CD4-positive, alpha-beta memory T cell (primary cell): ENCODE results near the gene LRRC40. TPM values are rescaled to one million over a fixed set of nuclear protein-coding genes. Genes with fewer than 3 reads are reported as not detected.

Source experiments
- CTCF ChIA-PET: fragments of 350-600 bp; sonication (Branson Sonifier 250); formaldehyde crosslinking; loops from one replicate; lab custom pipeline; 2021; ENCODE audit warnings: inconsistent platforms; ENCODE audit not compliant: partially characterized antibody; lab: Charles Lee
- POLR2A ChIA-PET: fragments of 350-600 bp; sonication (Branson Sonifier 250); formaldehyde crosslinking; loops from one replicate; lab custom pipeline; 2021; ENCODE audit not compliant: partially characterized antibody; lab: Charles Lee
- DNase-seq, 5 donors: peaks; one replicate each; pipeline versions ENCODE4 v3.0.0 to v3.0.0-alpha.2; 2020 to 2022; ENCODE audit warnings: mixed read lengths in 1 of 5
- H3K27ac ChIP-seq: one replicate; pipeline ENCODE4 v1.7.0; 2013; ENCODE audit warnings: low read depth, low read length
- H3K27me3 ChIP-seq: 2 replicates; pipeline ENCODE4 v1.7.0; 2013; ENCODE audit warnings: mild to moderate bottlenecking, low read length, moderate library complexity; ENCODE audit not compliant: insufficient read depth
- H3K36me3 ChIP-seq: 2 replicates; pipeline ENCODE4 v1.7.0; 2013; ENCODE audit warnings: mild to moderate bottlenecking, low read length, moderate library complexity; ENCODE audit not compliant: insufficient read depth
- H3K4me1 ChIP-seq: 2 replicates; pipeline ENCODE4 v1.7.0; 2013; ENCODE audit warnings: mild to moderate bottlenecking, low read length, moderate library complexity; ENCODE audit not compliant: insufficient read depth
- H3K4me3 ChIP-seq, 2 donors: one replicate each; pipeline ENCODE4 v1.7.0; 2013; ENCODE audit warnings: low read length in 2 of 2, mild to moderate bottlenecking in 1 of 2
- H3K9me3 ChIP-seq, 2 donors: one replicate each; pipeline ENCODE4 v1.7.0; 2013; ENCODE audit warnings: low read length in 2 of 2, control low read depth in 1 of 2; ENCODE audit not compliant: control insufficient read depth in 1 of 2
- H3K27ac Mint-ChIP-seq, 7 donors: one replicate each; pipeline ENCODE4 v1.8.0; 2020 to 2021; ENCODE audit warnings: mixed read lengths in 7 of 7, mild to moderate bottlenecking in 6 of 7, inconsistent platforms in 3 of 7, moderate library complexity in 3 of 7
- H3K27me3 Mint-ChIP-seq, 2 donors: one replicate each; pipeline ENCODE4 v1.8.0; 2020 to 2021; ENCODE audit warnings: mixed read lengths in 2 of 2
- H3K36me3 Mint-ChIP-seq, 2 donors: one replicate each; pipeline ENCODE4 v1.8.0; 2020 to 2021; ENCODE audit warnings: mixed read lengths in 2 of 2, inconsistent platforms in 1 of 2, mild to moderate bottlenecking in 1 of 2
- H3K4me1 Mint-ChIP-seq, 4 donors: one replicate each; pipeline ENCODE4 v1.8.0; 2020 to 2021; ENCODE audit warnings: mixed read lengths in 4 of 4, mild to moderate bottlenecking in 1 of 4
- H3K4me3 Mint-ChIP-seq, 8 donors: one replicate each; pipeline ENCODE4 v1.8.0; 2020 to 2021; ENCODE audit warnings: mixed read lengths in 8 of 8, mild to moderate bottlenecking in 7 of 8, moderate library complexity in 6 of 8, inconsistent platforms in 3 of 8
- H3K9me3 Mint-ChIP-seq, 8 donors: one replicate each; pipeline ENCODE4 v1.8.0; 2020 to 2021; ENCODE audit warnings: mixed read lengths in 8 of 8, mild to moderate bottlenecking in 5 of 8, inconsistent platforms in 3 of 8, moderate library complexity in 1 of 8
- intact Hi-C: fragments of 100-400 bp; cut with micrococcal nuclease; formaldehyde crosslinking; loops from one replicate; pipeline ENCODE4 v1.15.1; 2023
- polyA plus RNA-seq, 2 donors: library from polyadenylated mRNA; unstranded; fragments of 300-500 nt; fragmentation: Illumina TruSeq; gene quantifications; one replicate each; pipeline ENCODE4 v1.2.3, GENCODE V29; 2021
- total RNA-seq, 2 experiments: library from RNA; stranded (reverse); gene quantifications; one replicate each; pipeline ENCODE4 v1.2.3, GENCODE V29; 2021

LRRC40 gene
- total and polyA plus RNA-seq, 4 experiments from 2014 or later: 5.4 to 11.6 (median 10.2) TPM

GRCh38 chr1:70109241-70109640 lies 96.1 kb downstream of the LRRC40 start:
- ChIA-PET POLR2A (no interaction called here), CTCF (no interaction called here)
- Histone ChIP-seq H3K4me3 (no peak overlapping the region), H3K27me3 (no peaks in the 10 kb centered on the region), H3K4me1 (no peaks in the 10 kb centered on the region), H3K36me3 (no peaks in the 10 kb centered on the region), H3K27ac (no peak overlapping the region), H3K9me3 (no peaks in the 10 kb centered on the region)
- Mint-ChIP-seq H3K27me3 (peaks cover 3 to 7% of the 10 kb centered on the region in 2 donors), H3K9me3 (no peaks in the 10 kb centered on the region), H3K36me3 (no peaks in the 10 kb centered on the region), H3K4me3 (no peak overlapping the region), H3K27ac (no peak overlapping the region), H3K4me1 (no peaks in the 10 kb centered on the region)
- DNase-seq: no peak
- intact Hi-C loops: no loop called here

GRCh38 chr1:70103770-70104169 lies 101.6 kb downstream of the LRRC40 start:
- intact Hi-C loops: no loop called here
- POLR2A ChIA-PET: no interaction called here
- Histone ChIP-seq H3K4me3 (no peak overlapping the region), H3K27me3 (no peaks in the 10 kb centered on the region), H3K36me3 (no peaks in the 10 kb centered on the region), H3K4me1 (no peaks in the 10 kb centered on the region), H3K27ac (no peak overlapping the region), H3K9me3 (no peaks in the 10 kb centered on the region)
- Mint-ChIP-seq H3K4me3 (no peak overlapping the region), H3K36me3 (no peaks in the 10 kb centered on the region), H3K27ac (no peak overlapping the region), H3K9me3 (no peaks in the 10 kb centered on the region), H3K27me3 (no peaks in the 10 kb centered on the region), H3K4me1 (no peaks in the 10 kb centered on the region)
- DNase-seq: no peak
- CTCF ChIA-PET: no interaction called here

- Mint-ChIP-seq H3K4me3 (no peak overlapping the region), H3K4me1 (no peaks in the 10 kb centered on the region), H3K9me3 (no peaks in the 10 kb centered on the region), H3K27ac (no peak overlapping the region), H3K27me3 (peaks cover 0 to 2% of the 10 kb centered on the region in 2 donors), H3K36me3 (no peaks in the 10 kb centered on the region)
- ChIA-PET POLR2A (no interaction called here), CTCF (no interaction called here)
- no peak for DNase-seq
- Histone ChIP-seq H3K9me3 (no peaks in the 10 kb centered on the region), H3K27ac (no peak overlapping the region), H3K4me3 (no peak overlapping the region), H3K27me3 (no peaks in the 10 kb centered on the region), H3K36me3 (no peaks in the 10 kb centered on the region), H3K4me1 (no peaks in the 10 kb centered on the region)
- intact Hi-C loops: no loop called here
Observed at GRCh38 chr1:70101774-70102173, 103.6 kb downstream of the LRRC40 start.

- ChIA-PET CTCF (no interaction called here), POLR2A (no interaction called here)
- H3K4me3 Mint-ChIP-seq: no peak overlapping the region
- intact Hi-C loops: no loop called here
- H3K27ac ChIP-seq: no peak overlapping the region
- no peaks in the 10 kb centered on the region for H3K9me3 ChIP-seq
- no peaks in the 10 kb centered on the region for H3K4me1 Mint-ChIP-seq
- H3K36me3 Mint-ChIP-seq: no peaks in the 10 kb centered on the region
- H3K4me3 ChIP-seq: no peak overlapping the region
- H3K4me1 ChIP-seq: no peaks in the 10 kb centered on the region
- DNase-seq: no peak
- no peaks in the 10 kb centered on the region for H3K27me3 ChIP-seq
- H3K36me3 ChIP-seq: no peaks in the 10 kb centered on the region
- peaks cover 0 to 2% of the 10 kb centered on the region in 2 donors for H3K27me3 Mint-ChIP-seq
- H3K27ac Mint-ChIP-seq: no peak overlapping the region
- H3K9me3 Mint-ChIP-seq: no peaks in the 10 kb centered on the region
Observed at GRCh38 chr1:70101231-70101630, 104.1 kb downstream of the LRRC40 start.

Other genes with a start within 250 kb of the LRRC40 start
- 100 to 1,000 TPM; 359 to 374 TPM for gene SRSF11, start 15.8 kb upstream of the LRRC40 start, total RNA-seq
- 100 to 1,000 TPM in 1 of 2 donors, 10 to 100 TPM in 1; 65.8 to 105 TPM for gene SRSF11, start 15.8 kb upstream of the LRRC40 start, polyA plus RNA-seq
- 10 to 100 TPM; 29.1 to 34.0 TPM for gene ANKRD13C, start 149.1 kb upstream of the LRRC40 start, total RNA-seq
- gene ANKRD13C, start 149.1 kb upstream of the LRRC40 start, polyA plus RNA-seq: 10 to 100 TPM; 12.9 to 16.7 TPM
- gene CTH, start 205.7 kb upstream of the LRRC40 start, total RNA-seq: 1 to 10 TPM; 2.0 to 2.9 TPM
- 1 to 10 TPM; 1.3 to 1.9 TPM for gene CTH, start 205.7 kb upstream of the LRRC40 start, polyA plus RNA-seq